NCI-H226 (cell line): ENCODE measurements around the gene NDUFB2.

Experiments
- DNase-seq: peaks from one replicate; pipeline ENCODE4 v3.0.0-alpha.2; 2015

The NDUFB2 gene

GRCh38 chr7:140745266-140746058 is 49.0 kb downstream of the NDUFB2 start:
- no peak for DNase-seq

DNA sequence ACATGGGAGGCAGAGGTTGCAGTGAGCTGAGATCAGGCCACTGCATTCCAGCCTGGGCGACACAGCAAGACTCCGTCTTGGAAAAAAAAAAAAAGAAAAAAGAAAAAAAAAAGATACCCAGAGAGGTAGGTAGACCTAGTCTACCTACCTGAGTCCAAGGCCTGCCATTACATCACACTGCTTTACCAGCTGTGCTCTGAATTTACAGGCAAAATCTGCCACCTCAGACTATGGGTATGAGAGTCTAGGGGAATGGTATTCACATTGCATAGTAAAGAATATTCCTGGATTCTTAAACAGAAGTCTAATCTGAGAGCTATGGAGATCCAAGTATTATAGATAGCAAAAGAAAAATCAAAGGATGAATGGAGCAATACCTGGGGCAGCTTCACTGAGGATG is 50.2 kb downstream of the NDUFB2 start:
- no peak for DNase-seq

DNA sequence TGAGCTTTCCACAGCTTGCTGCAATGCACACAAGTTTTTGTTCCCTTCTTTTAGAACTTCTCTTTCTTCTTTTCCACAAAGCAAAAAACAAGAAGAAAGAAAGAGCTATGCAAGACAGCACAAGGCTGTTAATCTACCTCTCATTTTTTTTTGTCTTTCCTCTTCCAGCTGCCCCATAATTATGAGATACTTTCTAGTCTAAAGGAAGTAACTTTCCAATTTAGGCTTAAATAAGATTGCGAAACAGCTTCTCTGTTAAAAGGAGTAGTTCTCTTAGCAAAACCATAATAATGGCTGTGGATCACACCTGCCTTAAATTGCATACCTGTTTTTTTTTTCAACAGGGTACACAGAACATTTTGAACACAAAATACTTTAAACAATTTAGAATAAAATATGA is 56.0 kb downstream of the NDUFB2 start:
- DNase-seq = no peak

DNA sequence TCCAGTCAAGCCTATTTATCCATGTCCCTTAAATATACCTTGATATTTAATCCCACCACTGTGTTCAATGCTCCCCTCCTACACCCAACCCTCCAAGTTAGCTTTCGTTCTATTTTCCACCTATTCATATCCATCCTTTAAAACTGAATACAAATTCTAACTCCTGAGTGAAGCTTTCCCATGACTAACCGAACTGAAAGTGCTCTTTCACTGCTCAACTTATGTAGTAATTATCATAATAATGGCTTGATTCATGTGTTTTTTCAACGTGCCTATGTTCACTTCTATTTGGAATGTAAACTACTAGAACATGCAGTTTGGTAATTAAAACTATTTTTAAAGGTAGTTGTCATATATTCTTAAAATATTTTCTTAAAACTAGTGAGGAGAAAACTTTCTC is 58.0 kb downstream of the NDUFB2 start:
- no peak for DNase-seq
